M059J (cell line): ENCODE data around the gene ZNF783. TPM values are rescaled to one million over a fixed set of nuclear protein-coding genes. Genes with fewer than 3 reads are reported as not detected.
"Not testable (repeated sequence)": the region's sequence is repeated elsewhere in the genome, so short reads cannot be mapped to it uniquely, and the experiment has no call there.

Source experiments
- DNase-seq: peaks from one replicate; pipeline ENCODE4 v3.0.0-alpha.2; 2012; ENCODE audit warnings: low read depth
- total RNA-seq: library from RNA; depleted of rRNA; stranded (reverse); fragments of >200 nt; shearing (Covaris generic); gene quantifications from 2 replicates; pipeline ENCODE4 v1.2.3, GENCODE V29; 2014; rRNA removed

Gene ZNF783
- 3.1 and 6.9 TPM in 2 replicates for total RNA-seq

DNA sequence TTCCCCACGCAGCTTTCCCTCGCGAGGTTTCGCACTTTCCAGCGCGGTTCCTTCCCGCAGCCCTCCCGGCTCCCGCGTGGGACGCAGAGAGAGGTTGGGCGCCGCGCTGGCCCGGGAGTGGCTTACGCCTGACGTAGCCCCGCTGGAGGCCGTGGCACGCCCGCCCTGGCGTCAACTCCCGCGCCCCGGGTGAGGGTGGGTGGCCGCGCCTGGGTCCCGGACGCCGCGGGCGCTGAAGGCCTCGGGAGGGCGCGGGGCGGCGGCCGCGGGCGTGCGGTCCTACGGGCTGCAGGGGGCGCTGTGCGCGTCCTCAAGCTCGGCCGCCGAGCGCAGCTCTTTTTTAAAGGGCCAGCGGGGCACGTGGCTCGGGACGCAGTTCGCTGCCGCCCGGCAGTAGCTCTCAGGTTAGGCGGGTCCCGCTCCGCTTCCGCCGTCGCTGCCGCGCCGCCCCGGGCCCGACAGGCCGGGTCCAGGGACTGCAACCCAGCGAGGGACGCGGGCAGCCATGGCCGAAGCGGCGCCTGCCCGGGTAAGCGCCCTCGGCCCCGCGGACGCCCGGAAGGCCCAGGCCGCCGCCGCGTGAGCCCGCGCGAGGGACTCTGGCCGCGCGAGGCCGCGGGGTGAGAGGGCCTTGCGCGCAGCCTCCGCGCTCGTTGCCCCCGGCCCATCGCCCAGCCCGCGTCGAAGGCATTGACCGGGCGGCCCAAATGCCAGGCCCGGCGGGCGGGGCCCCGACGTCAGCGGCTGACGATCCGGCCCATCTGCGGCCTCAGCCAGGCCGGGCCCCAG, at the start of gene ZNF783:
TSS of gene ZNF783 (plus strand) at position 368 of the 789 bp plus-strand sequence. CDS start at position 506, 138 bp downstream.
- DNase-seq = peak; percentile 83

GRCh38 chr7:149214020-149214720, 47.8 kb upstream of the ZNF783 start:
- DNase-seq = no peak

DNA sequence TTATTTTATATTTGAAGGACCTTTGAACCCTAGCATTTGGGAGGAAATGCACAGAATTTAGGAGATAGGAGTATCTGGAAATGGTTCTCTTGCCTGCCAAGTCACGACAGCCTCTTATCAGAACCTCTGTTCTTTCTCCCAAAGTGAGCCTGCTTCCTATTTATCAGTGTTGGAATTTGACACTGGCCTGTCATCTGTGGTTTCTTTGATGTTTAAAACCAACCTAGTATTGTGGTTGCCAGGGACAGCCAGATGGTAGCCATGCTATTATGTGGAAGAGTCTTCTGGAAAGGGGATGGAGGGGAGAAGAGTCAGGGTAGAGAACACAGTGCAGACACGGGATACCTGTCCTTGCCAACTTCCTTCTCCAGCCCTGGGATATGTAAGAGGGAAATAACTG, 45.6 kb upstream of the ZNF783 start:
- peak; percentile 33 for DNase-seq

- no peak for DNase-seq
Measured at GRCh38 chr7:149217570-149217969, 44.4 kb upstream of the ZNF783 start.

GRCh38 chr7:149218469-149219420, 43.3 kb upstream of the ZNF783 start:
- DNase-seq = no peak

DNA sequence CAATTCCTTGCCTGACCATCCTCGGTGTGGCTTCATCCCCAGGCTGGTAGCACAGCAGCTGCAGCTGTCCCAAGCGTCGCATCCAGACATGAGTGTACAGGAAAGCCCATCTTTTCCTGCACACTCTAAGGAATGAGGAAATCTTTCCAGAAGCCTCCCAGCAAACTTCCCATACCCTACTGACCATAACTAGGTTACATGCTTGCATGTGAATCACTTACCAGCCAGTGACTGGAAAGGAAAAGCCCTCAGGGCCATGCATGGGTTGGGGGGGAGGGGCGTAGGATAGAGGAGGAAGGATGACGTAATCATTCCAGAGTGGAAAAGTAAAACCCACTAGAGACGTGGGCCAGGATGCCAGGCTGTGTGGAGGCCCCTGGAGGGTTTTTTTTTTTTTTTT, 41.5 kb upstream of the ZNF783 start:
- DNase-seq = peak; percentile 91

- DNase-seq = no peak
Measured at GRCh38 chr7:149223176-149223575, 38.8 kb upstream of the ZNF783 start.

DNA sequence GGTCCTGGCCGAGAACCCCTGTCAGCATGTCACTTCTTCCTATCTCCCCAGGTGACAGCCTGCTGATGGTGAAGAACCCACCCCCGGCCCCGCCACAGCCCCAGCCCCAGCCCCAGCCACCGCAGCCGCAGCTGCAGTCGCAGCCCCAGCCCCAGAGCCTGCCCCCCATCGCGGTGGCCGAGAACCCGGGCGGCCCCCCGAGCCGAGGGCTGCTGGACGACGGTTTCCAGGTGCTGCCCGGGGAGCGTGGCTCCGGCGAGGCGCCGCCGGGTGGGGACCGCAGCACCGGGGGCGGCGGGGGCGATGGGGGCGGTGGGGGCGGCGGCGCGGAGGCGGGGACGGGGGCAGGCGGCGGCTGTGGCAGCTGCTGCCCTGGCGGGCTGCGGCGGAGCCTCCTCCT, 38.2 kb upstream of the ZNF783 start:
- no peak for DNase-seq

DNA sequence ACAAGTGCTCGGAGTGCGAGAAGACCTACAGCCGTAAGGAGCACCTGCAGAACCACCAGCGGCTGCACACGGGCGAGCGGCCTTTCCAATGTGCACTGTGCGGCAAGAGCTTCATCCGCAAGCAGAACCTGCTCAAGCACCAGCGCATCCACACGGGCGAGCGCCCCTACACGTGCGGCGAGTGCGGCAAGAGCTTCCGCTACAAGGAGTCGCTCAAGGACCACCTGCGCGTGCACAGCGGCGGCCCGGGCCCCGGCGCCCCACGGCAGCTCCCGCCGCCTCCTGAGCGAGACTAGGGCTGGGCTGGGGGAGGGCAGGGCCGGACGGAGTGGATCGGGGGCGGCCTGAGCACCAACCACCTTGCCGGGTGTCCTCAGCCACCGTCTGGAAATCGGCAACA, 37.6 kb upstream of the ZNF783 start:
- DNase-seq = no peak

- no peak for DNase-seq
Measured at GRCh38 chr7:149225106-149225505, 36.9 kb upstream of the ZNF783 start.

- no peak for DNase-seq
Measured at GRCh38 chr7:149225656-149226055, 36.3 kb upstream of the ZNF783 start.

- DNase-seq = not testable (repeated sequence)
Measured at GRCh38 chr7:149226366-149226765, 35.6 kb upstream of the ZNF783 start.

GRCh38 chr7:149226840-149227494, 35.0 kb upstream of the ZNF783 start:
- peak; percentile 9 for DNase-seq

DNA sequence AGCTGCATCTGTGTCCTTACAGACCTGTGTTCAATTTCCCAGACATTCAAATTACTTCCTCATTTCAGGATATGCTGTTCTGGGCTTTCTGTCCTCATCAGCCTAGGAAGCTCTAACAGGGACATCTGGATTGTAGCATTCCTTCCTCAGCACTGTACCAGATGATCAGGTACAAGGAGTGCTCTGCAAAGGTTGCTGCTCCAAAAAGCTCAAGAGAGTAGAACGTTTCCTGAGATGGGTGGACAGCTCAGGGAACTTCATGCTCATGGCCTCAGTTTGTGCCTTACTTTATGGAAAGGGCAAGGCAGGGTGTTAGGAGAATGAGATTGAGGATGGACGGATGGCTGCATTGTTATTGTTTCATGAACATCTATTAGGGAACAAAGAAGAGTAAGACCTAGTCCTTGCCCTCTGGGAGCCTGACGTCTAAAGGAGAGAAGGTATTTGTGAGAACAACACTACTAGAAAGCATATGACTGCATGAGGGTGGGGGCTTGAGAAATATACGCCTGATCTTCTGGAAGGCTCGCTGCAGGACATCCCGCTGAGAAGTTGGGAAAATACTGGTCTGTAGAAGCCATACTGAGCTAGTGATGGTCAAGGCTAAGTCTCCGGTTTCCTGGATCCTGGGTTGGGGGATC, 33.0 kb upstream of the ZNF783 start:
- DNase-seq = peak; percentile 18

DNA sequence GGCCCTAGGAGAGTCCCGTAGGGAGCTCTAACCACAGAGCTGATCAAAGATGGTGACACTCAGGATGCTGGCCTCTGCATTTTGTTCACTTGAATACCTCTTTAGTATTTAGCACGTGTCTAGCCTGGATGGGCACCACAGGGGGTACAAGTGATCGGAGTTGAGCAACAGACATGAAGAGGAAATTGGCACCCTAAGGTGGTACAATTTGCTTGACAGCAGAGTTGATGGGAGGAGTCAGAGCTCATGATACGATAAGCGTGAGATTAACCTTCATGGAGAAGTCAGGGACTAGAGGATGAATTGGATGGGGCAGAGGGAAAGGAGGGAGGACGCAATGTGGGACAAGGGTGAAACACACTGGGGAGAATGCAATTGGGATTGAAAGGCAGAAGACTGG, 32.5 kb upstream of the ZNF783 start:
- DNase-seq = peak; percentile 7

DNA sequence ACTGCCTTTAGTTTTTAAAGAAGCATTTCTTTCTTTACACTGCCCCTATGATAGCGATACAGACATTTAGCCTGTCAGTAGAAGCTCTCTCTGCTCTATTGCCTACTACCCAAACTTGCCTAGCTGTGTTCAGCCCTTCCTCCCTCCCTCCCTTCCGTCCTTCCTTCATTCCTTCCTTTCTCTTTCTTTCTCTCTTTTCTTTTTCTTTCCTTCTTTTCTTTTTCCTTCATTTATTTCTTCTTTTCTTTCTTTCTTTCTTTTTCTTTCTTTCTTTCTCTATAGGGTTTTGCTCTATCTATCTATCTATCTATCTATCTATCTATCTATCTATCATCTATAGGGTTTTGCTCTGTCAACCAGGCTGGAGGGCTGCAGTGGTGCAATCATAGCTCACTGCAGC, 29.6 kb upstream of the ZNF783 start:
- no peak for DNase-seq

DNA sequence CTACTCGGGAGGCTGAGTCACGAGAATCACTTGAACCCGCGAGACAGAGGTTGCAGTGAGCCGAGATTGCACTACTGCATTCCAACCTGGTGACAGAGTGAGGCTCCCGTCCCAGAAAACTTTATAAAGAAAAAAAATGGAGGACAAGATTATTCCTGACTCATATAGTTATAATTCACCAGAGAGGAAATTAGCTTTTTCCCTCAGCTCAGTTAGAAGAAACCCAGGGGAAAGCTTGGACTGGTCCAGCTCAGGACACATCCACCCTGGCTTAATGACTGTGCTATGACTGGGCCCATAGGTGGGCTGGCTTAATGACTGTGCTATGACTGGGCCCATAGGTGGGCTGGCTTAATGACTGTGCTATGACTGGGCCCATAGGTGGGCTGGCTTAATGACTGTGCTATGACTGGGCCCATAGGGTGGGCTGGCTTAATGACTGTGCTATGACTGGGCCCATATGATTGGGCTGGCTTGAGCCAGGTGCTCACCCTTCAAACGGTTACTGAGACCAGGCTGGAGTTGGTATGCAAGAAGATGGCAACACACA, 28.3 kb upstream of the ZNF783 start:
- peak; percentile 93 for DNase-seq

- DNase-seq = no peak
Measured at GRCh38 chr7:149237502-149237901, 24.5 kb upstream of the ZNF783 start.

DNA sequence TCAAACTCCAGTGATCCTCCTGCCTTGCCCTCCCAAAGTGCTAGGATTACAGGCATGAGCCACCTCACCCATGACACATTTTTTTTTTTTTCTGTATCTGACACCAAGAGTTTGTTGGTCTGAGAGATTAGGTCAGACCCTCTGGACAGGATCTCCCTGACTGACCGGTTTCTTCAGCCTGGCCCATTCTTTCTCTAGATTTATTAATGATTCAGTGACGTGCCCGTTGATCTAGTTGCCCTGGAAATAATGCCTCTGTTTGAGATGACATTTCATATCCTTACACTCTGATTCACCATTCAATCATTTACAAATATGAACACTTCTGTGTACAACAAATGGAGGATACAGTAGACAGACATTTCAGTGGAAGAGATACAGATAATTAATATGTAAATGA, 23.9 kb upstream of the ZNF783 start:
- DNase-seq = peak; percentile 65

DNA sequence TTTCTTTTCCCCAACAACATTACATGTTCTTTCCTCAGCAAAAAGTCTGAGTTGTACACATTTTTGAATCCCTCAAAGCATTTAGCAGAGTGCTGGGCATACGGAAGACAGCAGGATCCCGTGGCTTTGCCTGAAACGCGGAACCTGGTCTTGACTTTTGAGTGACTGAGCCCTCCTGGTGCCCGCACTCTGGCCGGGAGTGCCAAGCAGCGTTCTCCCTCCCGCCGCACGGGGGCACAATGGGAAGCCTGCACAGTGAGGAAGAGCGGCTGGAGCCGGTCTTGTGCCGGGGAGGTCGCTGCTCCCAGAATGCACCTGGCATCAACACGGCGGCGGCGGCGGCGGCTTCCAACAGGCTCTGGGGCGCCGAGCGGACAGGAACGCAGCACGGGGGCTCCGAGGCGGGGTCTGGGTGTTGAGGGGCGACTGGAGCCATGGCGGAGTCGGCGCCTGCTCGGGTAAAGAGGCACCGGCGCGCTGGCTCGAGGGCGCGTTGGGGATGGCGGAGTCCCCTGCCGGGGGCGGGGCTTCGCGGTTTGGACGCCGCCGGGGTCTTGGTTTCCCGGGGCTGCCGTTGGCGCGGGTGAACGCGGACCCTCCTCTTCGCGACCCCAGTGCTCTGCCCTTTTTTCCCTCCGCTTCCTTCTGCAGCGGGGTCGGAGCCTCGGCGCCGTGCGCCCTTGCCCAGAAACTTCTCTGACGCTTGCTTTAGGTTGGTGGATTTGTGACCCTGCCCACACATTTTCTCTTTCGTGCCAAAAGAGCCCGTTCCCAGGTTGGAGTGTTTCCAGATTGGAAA, 22.5 kb upstream of the ZNF783 start, which contains the start of gene ZNF212:
TSS of gene ZNF212 (plus strand) at position 307 of the 799 bp plus-strand sequence. CDS start at position 435, 128 bp downstream.
- peak; percentile 91 for DNase-seq
